A549 treated with AZD9567 at 1 μM for 4 hours (cell line): ENCODE results near the gene SNRNP35. TPM values are rescaled to one million over a fixed set of nuclear protein-coding genes. Genes with fewer than 3 reads are reported as not detected.

Source experiments
- total RNA-seq: library from RNA; stranded (reverse); fragments of 200-300 nt; extraction: Qiagen RNA extraction; gene quantifications from 5 replicates; pipeline ENCODE4 v1.2.3, GENCODE V29; 2022; ENCODE audit not compliant: insufficient read depth

Gene SNRNP35
- 16.0 to 17.0 TPM (median 16.2 TPM) in 5 replicates for total RNA-seq

GRCh38 chr12:123457980-123458779, at the start of gene SNRNP35:
TSS of gene SNRNP35 (plus strand) at chr12:123458139. CDS start at chr12:123465541, 7,402 bp downstream.

GRCh38 chr12:123436017-123436964, 21.6 kb upstream of the SNRNP35 start, which contains the start of gene RILPL2:
TSS of gene RILPL2 (minus strand) at chr12:123436684. CDS start at chr12:123436420, 264 bp downstream.

Other genes starting within 250 kb of the SNRNP35 start
- 19.5 to 45.8 TPM (median 23.0 TPM) in 5 replicates for gene MPHOSPH9, start 225.0 kb upstream of the SNRNP35 start, total RNA-seq
- gene MTRFR, start 224.7 kb upstream of the SNRNP35 start, total RNA-seq: 14.0 to 19.5 TPM (median 16.6 TPM) in 5 replicates
- gene CDK2AP1, start 186.3 kb upstream of the SNRNP35 start, total RNA-seq: 153 to 173 TPM (median 161 TPM) in 5 replicates
- gene SBNO1, start 93.3 kb upstream of the SNRNP35 start, total RNA-seq: 19.7 to 30.9 TPM (median 23.3 TPM) in 5 replicates
- gene KMT5A, start 74.0 kb upstream of the SNRNP35 start, total RNA-seq: 45.8 to 56.9 TPM (median 50.5 TPM) in 5 replicates
- 1.5 to 2.0 TPM (median 1.7 TPM) in 5 replicates for gene RILPL2, start 21.5 kb upstream of the SNRNP35 start, total RNA-seq
- gene RILPL1, start 75.6 kb downstream of the SNRNP35 start, total RNA-seq: 10.9 to 14.5 TPM (median 13.7 TPM) in 5 replicates
- 179 to 207 TPM (median 190 TPM) in 5 replicates for gene TMED2, start 126.4 kb downstream of the SNRNP35 start, total RNA-seq
- gene DDX55, start 144.0 kb downstream of the SNRNP35 start, total RNA-seq: 32.8 to 41.9 TPM (median 33.0 TPM) in 5 replicates
- gene EIF2B1, start 175.5 kb downstream of the SNRNP35 start, total RNA-seq: 35.2 to 42.6 TPM (median 35.9 TPM) in 5 replicates
- 24.2 to 62.1 TPM (median 29.8 TPM) in 5 replicates for gene GTF2H3, start 175.7 kb downstream of the SNRNP35 start, total RNA-seq
- gene TCTN2, start 213.0 kb downstream of the SNRNP35 start, total RNA-seq: 11.1 to 17.5 TPM (median 11.6 TPM) in 5 replicates